ENCODE data around the gene PLEKHG1. TPM values are rescaled to one million over a fixed set of nuclear protein-coding genes. Genes with fewer than 3 reads are reported as not detected.

The PLEKHG1 gene
- total RNA-seq, 1 experiment from 2014 or later: 92.4 TPM

- H3K36me3 ChIP-seq (ENCODE audit: insufficient read depth, low read length): no peaks in the 10 kb centered on the region; the same call in 1 of the 2 replicates
- peaks cover 99% of the 10 kb centered on the region for H3K79me2 ChIP-seq (ENCODE audit: low read length)
- peak overlapping the region; percentile 29; the same call in 1 of the 2 replicates for H3K9ac ChIP-seq (ENCODE audit: low read length)
- H4K20me1 ChIP-seq (ENCODE audit: insufficient read depth, low read depth, low read length): peaks cover 20% of the 10 kb centered on the region; the same call in 1 of the 2 replicates
- no peaks in the 10 kb centered on the region for H3K9me3 ChIP-seq (ENCODE audit: low read length)
- no peaks in the 10 kb centered on the region for H3K9me2 ChIP-seq (replicated peaks; ENCODE audit: insufficient read depth, low read length)
- H2AFZ ChIP-seq (ENCODE audit: low read length): no peak overlapping the region
- H3K27me3 ChIP-seq (ENCODE audit: low read length): no peaks in the 10 kb centered on the region
- H3K27ac ChIP-seq (ENCODE audit: low read length): peak overlapping the region; percentile 97
- H3K4me2 ChIP-seq (ENCODE audit: low read depth, low read length, poor library complexity, severe bottlenecking): peak overlapping the region; percentile 57
- peak; percentile 69 for DNase-seq
- peak overlapping the region; percentile 6; the same call in 1 of the 2 replicates for H3K4me3 ChIP-seq (ENCODE audit: low read length)
- H3K4me1 ChIP-seq (ENCODE audit: low read length): peaks cover 96% of the 10 kb centered on the region
Measured at GRCh38 chr6:150616586-150616985, 16.9 kb downstream of the PLEKHG1 start.

DNA sequence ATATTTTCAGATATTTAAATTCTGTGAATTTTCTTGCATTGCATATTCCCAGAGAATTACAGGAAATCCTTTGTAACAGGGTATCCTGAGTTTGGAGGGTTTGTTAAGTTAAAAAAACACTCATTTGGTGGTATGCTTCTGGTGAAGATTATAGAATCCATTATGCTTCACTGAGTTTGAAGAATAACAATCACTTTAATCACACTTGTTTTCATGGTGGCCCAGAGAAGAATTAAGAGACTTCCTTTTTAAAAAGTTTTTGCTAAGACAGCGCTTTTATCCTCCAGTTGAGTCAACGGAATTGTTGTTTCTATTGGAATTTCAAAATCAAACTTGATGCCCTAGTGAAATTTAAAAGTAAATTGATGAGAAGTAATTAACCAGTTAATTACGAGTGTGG is 17.4 kb downstream of the PLEKHG1 start:
- DNase-seq: no peak
- no peaks in the 10 kb centered on the region for H3K27me3 ChIP-seq (ENCODE audit: low read length)
- no peaks in the 10 kb centered on the region for H3K9me3 ChIP-seq (ENCODE audit: low read length)
- H3K4me1 ChIP-seq (ENCODE audit: low read length): peaks cover 99% of the 10 kb centered on the region
- peak overlapping the region; percentile 20 for H3K9ac ChIP-seq (ENCODE audit: low read length)
- peaks cover 20% of the 10 kb centered on the region; the same call in 1 of the 2 replicates for H4K20me1 ChIP-seq (ENCODE audit: insufficient read depth, low read depth, low read length)
- H3K4me2 ChIP-seq (ENCODE audit: low read depth, low read length, poor library complexity, severe bottlenecking): peak overlapping the region; percentile 57
- H3K27ac ChIP-seq (ENCODE audit: low read length): peak overlapping the region; percentile 97
- no peaks in the 10 kb centered on the region for H3K9me2 ChIP-seq (replicated peaks; ENCODE audit: insufficient read depth, low read length)
- H3K4me3 ChIP-seq (ENCODE audit: low read length): peak overlapping the region; percentile 6; the same call in 1 of the 2 replicates
- H3K79me2 ChIP-seq (ENCODE audit: low read length): peaks cover 98% of the 10 kb centered on the region
- H2AFZ ChIP-seq (ENCODE audit: low read length): no peak overlapping the region
- H3K36me3 ChIP-seq (ENCODE audit: insufficient read depth, low read length): no peaks in the 10 kb centered on the region; the same call in 1 of the 2 replicates

GRCh38 chr6:150617496-150618460 is 18.1 kb downstream of the PLEKHG1 start:
- no peak overlapping the region for H2AFZ ChIP-seq (ENCODE audit: low read length)
- H3K36me3 ChIP-seq (ENCODE audit: insufficient read depth, low read length): no peaks in the 10 kb centered on the region; the same call in 1 of the 2 replicates
- H3K4me3 ChIP-seq (ENCODE audit: low read length): peak overlapping the region; percentile 6; the same call in 1 of the 2 replicates
- H4K20me1 ChIP-seq (ENCODE audit: insufficient read depth, low read depth, low read length): peaks cover 20% of the 10 kb centered on the region; the same call in 1 of the 2 replicates
- no peaks in the 10 kb centered on the region for H3K9me3 ChIP-seq (ENCODE audit: low read length)
- H3K27ac ChIP-seq (ENCODE audit: low read length): peak overlapping the region; percentile 97
- H3K27me3 ChIP-seq (ENCODE audit: low read length): no peaks in the 10 kb centered on the region
- peak overlapping the region; percentile 20 for H3K9ac ChIP-seq (ENCODE audit: low read length)
- peaks cover 91% of the 10 kb centered on the region for H3K79me2 ChIP-seq (ENCODE audit: low read length)
- no peak for DNase-seq
- H3K9me2 ChIP-seq (replicated peaks; ENCODE audit: insufficient read depth, low read length): no peaks in the 10 kb centered on the region
- H3K4me1 ChIP-seq (ENCODE audit: low read length): peaks cover 100% of the 10 kb centered on the region
- H3K4me2 ChIP-seq (ENCODE audit: low read depth, low read length, poor library complexity, severe bottlenecking): peak overlapping the region; percentile 57

- Histone ChIP-seq H3K9ac (ENCODE audit: low read length) (peak overlapping the region; percentile 36), H3K79me2 (ENCODE audit: low read length) (peaks cover 86% of the 10 kb centered on the region), H3K27me3 (ENCODE audit: low read length) (no peaks in the 10 kb centered on the region), H3K4me1 (ENCODE audit: low read length) (peaks cover 97% of the 10 kb centered on the region), H3K9me3 (ENCODE audit: low read length) (no peaks in the 10 kb centered on the region), H4K20me1 (ENCODE audit: insufficient read depth, low read depth, low read length) (peaks cover 9% of the 10 kb centered on the region; the same call in 1 of the 2 replicates), H2AFZ (ENCODE audit: low read length) (no peak overlapping the region), H3K4me2 (ENCODE audit: low read depth, low read length, poor library complexity, severe bottlenecking) (peak overlapping the region; percentile 59), H3K9me2 (replicated peaks; ENCODE audit: insufficient read depth, low read length) (no peaks in the 10 kb centered on the region), H3K36me3 (ENCODE audit: insufficient read depth, low read length) (peaks cover 3% of the 10 kb centered on the region; the same call in 1 of the 2 replicates), H3K27ac (ENCODE audit: low read length) (peak overlapping the region; percentile 97), H3K4me3 (ENCODE audit: low read length) (no peak overlapping the region)
- DNase-seq: no peak
Measured at GRCh38 chr6:150619275-150619674, 19.6 kb downstream of the PLEKHG1 start.

- H3K4me1 ChIP-seq (ENCODE audit: low read length): peaks cover 97% of the 10 kb centered on the region
- H3K9ac ChIP-seq (ENCODE audit: low read length): peak overlapping the region; percentile 36
- H3K4me3 ChIP-seq (ENCODE audit: low read length): no peak overlapping the region
- no peaks in the 10 kb centered on the region for H3K27me3 ChIP-seq (ENCODE audit: low read length)
- peak overlapping the region; percentile 59 for H3K4me2 ChIP-seq (ENCODE audit: low read depth, low read length, poor library complexity, severe bottlenecking)
- H3K9me3 ChIP-seq (ENCODE audit: low read length): no peaks in the 10 kb centered on the region
- H3K79me2 ChIP-seq (ENCODE audit: low read length): peaks cover 83% of the 10 kb centered on the region
- 0 out of 2 replicates have a peak, but pooled peaks cover 3% of the 10 kb centered on the region for H3K36me3 ChIP-seq (ENCODE audit: insufficient read depth, low read length)
- DNase-seq: no peak
- no peak overlapping the region for H2AFZ ChIP-seq (ENCODE audit: low read length)
- peak overlapping the region; percentile 97 for H3K27ac ChIP-seq (ENCODE audit: low read length)
- peaks cover 8% of the 10 kb centered on the region; the same call in 1 of the 2 replicates for H4K20me1 ChIP-seq (ENCODE audit: insufficient read depth, low read depth, low read length)
- no peaks in the 10 kb centered on the region for H3K9me2 ChIP-seq (replicated peaks; ENCODE audit: insufficient read depth, low read length)
Measured at GRCh38 chr6:150620244-150620643, 20.6 kb downstream of the PLEKHG1 start.

GRCh38 chr6:150620763-150621162 is 21.1 kb downstream of the PLEKHG1 start:
- Histone ChIP-seq H3K27me3 (ENCODE audit: low read length) (no peaks in the 10 kb centered on the region), H2AFZ (ENCODE audit: low read length) (no peak overlapping the region), H3K36me3 (ENCODE audit: insufficient read depth, low read length) (0 out of 2 replicates have a peak, but pooled peaks cover 3% of the 10 kb centered on the region), H3K9me3 (ENCODE audit: low read length) (no peaks in the 10 kb centered on the region), H3K79me2 (ENCODE audit: low read length) (peaks cover 83% of the 10 kb centered on the region), H3K4me3 (ENCODE audit: low read length) (no peak overlapping the region), H4K20me1 (ENCODE audit: insufficient read depth, low read depth, low read length) (peaks cover 3% of the 10 kb centered on the region; the same call in 1 of the 2 replicates), H3K9me2 (replicated peaks; ENCODE audit: insufficient read depth, low read length) (no peaks in the 10 kb centered on the region), H3K4me2 (ENCODE audit: low read depth, low read length, poor library complexity, severe bottlenecking) (peak overlapping the region; percentile 59), H3K27ac (ENCODE audit: low read length) (peak overlapping the region; percentile 97), H3K9ac (ENCODE audit: low read length) (peak overlapping the region; percentile 36), H3K4me1 (ENCODE audit: low read length) (peaks cover 97% of the 10 kb centered on the region)
- DNase-seq: no peak

- peak overlapping the region; percentile 97 for H3K27ac ChIP-seq (ENCODE audit: low read length)
- H3K27me3 ChIP-seq (ENCODE audit: low read length): no peaks in the 10 kb centered on the region
- H3K9me3 ChIP-seq (ENCODE audit: low read length): no peaks in the 10 kb centered on the region
- H3K36me3 ChIP-seq (ENCODE audit: insufficient read depth, low read length): 0 out of 2 replicates have a peak, but pooled peaks cover 3% of the 10 kb centered on the region
- peak overlapping the region; percentile 38 for H3K4me3 ChIP-seq (ENCODE audit: low read length)
- H3K79me2 ChIP-seq (ENCODE audit: low read length): peaks cover 83% of the 10 kb centered on the region
- no peak overlapping the region for H2AFZ ChIP-seq (ENCODE audit: low read length)
- DNase-seq: no peak
- no peaks in the 10 kb centered on the region for H3K9me2 ChIP-seq (replicated peaks; ENCODE audit: insufficient read depth, low read length)
- H3K4me1 ChIP-seq (ENCODE audit: low read length): peaks cover 97% of the 10 kb centered on the region
- H3K9ac ChIP-seq (ENCODE audit: low read length): peak overlapping the region; percentile 62
- peak overlapping the region; percentile 59 for H3K4me2 ChIP-seq (ENCODE audit: low read depth, low read length, poor library complexity, severe bottlenecking)
- H4K20me1 ChIP-seq (ENCODE audit: insufficient read depth, low read depth, low read length): no peaks in the 10 kb centered on the region; the same call in 1 of the 2 replicates
Measured at GRCh38 chr6:150622476-150622875, 22.8 kb downstream of the PLEKHG1 start.
